NCI-H69 (cell line): ENCODE measurements around the gene DHX8.

ENCODE experiments used
- DNase-seq: peaks from one replicate; lab custom pipeline; 2025; lab: John Stamatoyannopoulos, UW

Gene DHX8

GRCh38 chr17:43548689-43549379, 65.1 kb downstream of the DHX8 start:
- DNase-seq = no peak

- DNase-seq = no peak
These were observed 65.7 kb downstream of the DHX8 start for GRCh38 chr17:43549496-43549895.

- DNase-seq = no peak
These were observed 67.0 kb downstream of the DHX8 start for GRCh38 chr17:43550754-43551153.

- DNase-seq = no peak
These were observed 68.6 kb downstream of the DHX8 start for GRCh38 chr17:43552229-43552837.

GRCh38 chr17:43553573-43553972, 69.8 kb downstream of the DHX8 start:
- peak; percentile 63 for DNase-seq

GRCh38 chr17:43554857-43555256, 71.1 kb downstream of the DHX8 start:
- DNase-seq = no peak

- DNase-seq = no peak
These were observed 72.5 kb downstream of the DHX8 start for GRCh38 chr17:43556292-43556691.

- no peak for DNase-seq
These were observed 75.0 kb downstream of the DHX8 start for GRCh38 chr17:43558805-43559160.

- no peak for DNase-seq
These were observed 75.5 kb downstream of the DHX8 start for GRCh38 chr17:43559161-43559816.

- no peak for DNase-seq
These were observed 77.0 kb downstream of the DHX8 start for GRCh38 chr17:43560461-43561427.

GRCh38 chr17:43562679-43563599, 79.2 kb downstream of the DHX8 start:
- peak; percentile 38 for DNase-seq

GRCh38 chr17:43563600-43564594, 80.1 kb downstream of the DHX8 start:
- DNase-seq = no peak

- no peak for DNase-seq
These were observed 84.8 kb downstream of the DHX8 start for GRCh38 chr17:43568506-43569082.

GRCh38 chr17:43570518-43570928, 86.7 kb downstream of the DHX8 start:
- no peak for DNase-seq

GRCh38 chr17:43572368-43572980, 88.7 kb downstream of the DHX8 start:
- DNase-seq = no peak

GRCh38 chr17:43573579-43574321, 90.0 kb downstream of the DHX8 start:
- peak; percentile 67 for DNase-seq

- no peak for DNase-seq
These were observed 90.6 kb downstream of the DHX8 start for GRCh38 chr17:43574348-43574747.

GRCh38 chr17:43574896-43575525, 91.2 kb downstream of the DHX8 start:
- DNase-seq = no peak
